Measurements from ENCODE around the gene SAMD11.

GRCh38 chr1:980602-981395 lies 57.1 kb downstream of the SAMD11 start:
- TF ChIP-seq CTCF (IDR thresholded peaks at IDR 0.05; ENCODE audit: low read depth, low read length, poor library complexity, severe bottlenecking) (no peak), EZH2phosphoT487 (IDR thresholded peaks at IDR 0.05; ENCODE audit: borderline replicate concordance, low read length) (no peak)
